Hematopoietic multipotent progenitor cell treated with erythropoietin and hydrocortisone succinate and interleukin-3 and kit ligand, for 4 days (in vitro differentiated cells): ENCODE data around the gene RAB8B.
"Not testable (repeated sequence)": the region's sequence is repeated elsewhere in the genome, so short reads cannot be mapped to it uniquely, and the experiment has no call there.

Experiments
- DNase-seq: peaks from one replicate; pipeline ENCODE4 v3.0.0-alpha.2; 2015

Gene RAB8B

GRCh38 chr15:63186065-63186464 is 3.3 kb upstream of the RAB8B start:
- no peak for DNase-seq

- no peak for DNase-seq
Observed at GRCh38 chr15:63187589-63188226, 1.7 kb upstream of the RAB8B start.

- DNase-seq: no peak
Observed at GRCh38 chr15:63188247-63188925, 1.0 kb upstream of the RAB8B start.

- no peak for DNase-seq
Observed at GRCh38 chr15:63189941-63190768, 749 bp downstream of the RAB8B start.

- no peak for DNase-seq
Observed at GRCh38 chr15:63190769-63191649, 1.6 kb downstream of the RAB8B start.

GRCh38 chr15:63191895-63192618 is 2.7 kb downstream of the RAB8B start:
- DNase-seq: peak; percentile 89

GRCh38 chr15:63192619-63193206 is 3.3 kb downstream of the RAB8B start:
- DNase-seq: no peak

GRCh38 chr15:63194302-63194701 is 4.9 kb downstream of the RAB8B start:
- DNase-seq: no peak

- no peak for DNase-seq
Observed at GRCh38 chr15:63194880-63195568, 5.6 kb downstream of the RAB8B start.

- peak; percentile 58 for DNase-seq
Observed at GRCh38 chr15:63195569-63196015, 6.2 kb downstream of the RAB8B start.

- DNase-seq: no peak
Observed at GRCh38 chr15:63196842-63197241, 7.4 kb downstream of the RAB8B start.

GRCh38 chr15:63197626-63198025 is 8.2 kb downstream of the RAB8B start:
- DNase-seq: no peak

GRCh38 chr15:63198371-63199250 is 9.2 kb downstream of the RAB8B start:
- DNase-seq: peak; percentile 69

- DNase-seq: no peak
Observed at GRCh38 chr15:63200464-63201249, 11.3 kb downstream of the RAB8B start.

- no peak for DNase-seq
Observed at GRCh38 chr15:63202861-63203260, 13.5 kb downstream of the RAB8B start.

GRCh38 chr15:63203451-63204090 is 14.2 kb downstream of the RAB8B start:
- peak; percentile 87 for DNase-seq

- DNase-seq: no peak
Observed at GRCh38 chr15:63206079-63206478, 16.7 kb downstream of the RAB8B start.

- not testable (repeated sequence) for DNase-seq
Observed at GRCh38 chr15:63208824-63209223, 19.4 kb downstream of the RAB8B start.
